GM06990 (cell line): ENCODE data around the gene RAPGEF4.

ENCODE experiments used
- DNase-seq: peaks from one replicate; pipeline ENCODE4 v3.0.0-alpha.2; 2011; ENCODE audit not compliant: insufficient read length; ENCODE audit errors: extremely low read depth
- H3K27me3 ChIP-seq: replicated peaks from 2 replicates; pipeline ENCODE4 v1.6.0; 2011; ENCODE audit warnings: low read length; ENCODE audit not compliant: control insufficient read depth, insufficient read depth
- H3K36me3 ChIP-seq: 2 replicates; pipeline ENCODE4 v1.5.1; 2011; ENCODE audit warnings: low read length; ENCODE audit not compliant: control insufficient read depth, insufficient read depth
- H3K4me3 ChIP-seq: replicated peaks from 2 replicates; pipeline ENCODE4 v1.5.1; 2011; ENCODE audit warnings: low read depth, mild to moderate bottlenecking, control low read depth, low read length
- CTCF ChIP-seq: IDR thresholded peaks from 2 replicates; pipeline ENCODE4 v1.5.1; 2011; ENCODE audit warnings: low read length, control low read depth, mild to moderate bottlenecking, inconsistent platforms; ENCODE audit not compliant: insufficient read depth, poor library complexity, severe bottlenecking

Gene RAPGEF4

GRCh38 chr2:172722481-172722880 is 13.2 kb upstream of the RAPGEF4 start:
- Histone ChIP-seq H3K36me3 (no peaks in the 10 kb centered on the region), H3K27me3 (no peaks in the 10 kb centered on the region), H3K4me3 (no peak overlapping the region)
- no peak for TF ChIP-seq CTCF
- no peak for DNase-seq

GRCh38 chr2:172723286-172723685 is 12.4 kb upstream of the RAPGEF4 start:
- no peak for DNase-seq
- no peak overlapping the region for H3K4me3 ChIP-seq
- H3K36me3 ChIP-seq: no peaks in the 10 kb centered on the region
- TF ChIP-seq CTCF: no peak
- no peaks in the 10 kb centered on the region for H3K27me3 ChIP-seq

GRCh38 chr2:172724724-172725123 is 10.9 kb upstream of the RAPGEF4 start:
- Histone ChIP-seq H3K4me3 (no peak overlapping the region), H3K36me3 (no peaks in the 10 kb centered on the region), H3K27me3 (no peaks in the 10 kb centered on the region)
- no peak for DNase-seq
- no peak for TF ChIP-seq CTCF

- H3K36me3 ChIP-seq: no peaks in the 10 kb centered on the region
- no peak for TF ChIP-seq CTCF
- H3K27me3 ChIP-seq: no peaks in the 10 kb centered on the region
- H3K4me3 ChIP-seq: no peak overlapping the region
- no peak for DNase-seq
Observed at GRCh38 chr2:172725284-172725683, 10.4 kb upstream of the RAPGEF4 start.

- Histone ChIP-seq H3K27me3 (no peaks in the 10 kb centered on the region), H3K4me3 (no peak overlapping the region), H3K36me3 (no peaks in the 10 kb centered on the region)
- DNase-seq: no peak
- TF ChIP-seq CTCF: no peak
Observed at GRCh38 chr2:172725746-172726145, 9.9 kb upstream of the RAPGEF4 start.

GRCh38 chr2:172726172-172726735 is 9.4 kb upstream of the RAPGEF4 start:
- H3K27me3 ChIP-seq: no peaks in the 10 kb centered on the region
- no peaks in the 10 kb centered on the region for H3K36me3 ChIP-seq
- TF ChIP-seq CTCF: no peak
- H3K4me3 ChIP-seq: no peak overlapping the region
- no peak for DNase-seq
